Activated T-cell treated with anti-CD3 and anti-CD28 coated beads, Interleukin-2, amount 50 U/mL, for 1 hour (primary cell): Measurements from ENCODE around the gene SCAP.
A peak's percentile ranks its signal among the peaks of the same experiment; 100 is the strongest.
"Not testable (repeated sequence)": the region's sequence is repeated elsewhere in the genome, so short reads cannot be mapped to it uniquely, and the experiment has no call there.

Source experiments
- DNase-seq: peaks from one replicate; pipeline ENCODE4 v3.0.0-alpha.2; 2020

SCAP gene

DNA sequence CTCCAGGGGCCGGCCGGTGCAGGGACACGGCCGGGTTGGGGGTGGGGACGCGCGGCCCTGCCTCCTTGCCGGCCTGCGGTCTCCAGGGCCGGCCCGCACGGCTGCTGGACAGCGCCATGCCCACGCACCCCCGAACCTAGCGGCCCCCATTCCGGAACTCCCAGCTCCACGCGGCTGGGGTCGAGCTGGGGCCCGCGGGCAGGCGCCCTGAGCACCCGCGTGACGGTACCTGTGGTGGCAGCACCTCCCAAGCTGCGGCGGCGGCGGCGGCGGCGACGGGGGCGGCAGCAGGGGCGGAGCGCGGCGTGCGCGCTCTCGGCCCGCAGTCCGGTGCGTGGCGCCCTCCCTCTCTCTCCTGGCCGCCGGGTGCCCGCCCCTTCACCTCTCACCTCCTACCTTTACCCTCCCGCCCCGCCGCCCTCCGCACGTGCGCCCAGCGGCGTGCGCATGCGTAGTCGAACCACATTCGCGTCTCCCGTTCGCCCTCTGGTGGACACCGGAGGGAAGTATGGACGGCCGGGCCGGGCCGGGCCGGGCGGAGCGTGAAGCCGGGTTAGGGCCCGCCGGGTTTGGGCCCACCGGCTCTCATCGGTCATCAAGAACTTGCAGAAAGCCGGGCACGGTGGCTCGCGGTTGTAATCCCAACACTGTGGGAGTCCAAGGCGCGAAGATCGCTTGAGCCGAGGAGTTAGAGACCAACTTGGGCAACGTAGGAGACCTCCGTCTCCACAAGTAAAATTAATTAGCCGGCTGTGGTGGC, at the start of gene SCAP:
Gene SCAP (minus strand): TSS at position 372 of the 760 bp plus-strand sequence. CDS start 32,948 bp downstream, outside the sequence.
- peak; percentile 97 for DNase-seq

DNA sequence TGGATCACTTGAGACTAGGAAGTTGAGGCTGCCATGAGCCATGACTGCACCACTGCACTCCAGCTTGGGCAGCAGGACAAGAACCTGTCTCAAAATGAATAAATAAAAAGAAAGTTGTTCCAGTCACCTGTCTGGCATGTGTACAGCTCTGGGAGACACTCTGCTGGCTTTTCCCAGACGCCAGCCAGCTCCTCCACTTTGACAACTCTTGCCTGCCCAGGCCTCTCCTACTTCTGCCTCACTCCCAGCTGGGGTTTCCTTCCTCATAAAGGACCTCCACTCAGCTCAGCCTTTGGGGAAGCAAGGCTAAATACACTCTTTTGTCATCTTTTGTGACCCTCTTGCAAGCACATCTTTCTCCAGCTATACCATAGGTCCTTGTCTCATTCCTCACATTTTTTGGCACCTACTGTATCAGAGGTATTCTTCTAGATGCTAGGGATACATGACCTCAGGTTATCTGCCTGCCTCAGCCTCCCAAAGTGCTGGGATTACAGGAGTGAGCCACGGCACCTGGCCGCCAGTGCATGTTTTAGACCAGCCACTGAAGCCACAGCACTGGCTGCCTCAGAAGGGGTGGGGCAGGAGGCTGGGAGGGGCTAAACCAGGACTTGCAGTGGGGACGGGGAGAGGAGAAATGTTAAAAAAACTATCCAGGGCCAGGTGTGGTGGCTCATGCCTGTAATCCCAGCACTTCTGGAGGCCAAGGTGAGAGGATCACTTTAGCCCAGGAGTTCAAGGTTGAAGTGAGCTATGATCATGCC, 47.8 kb upstream of the SCAP start:
- DNase-seq = no peak

DNA sequence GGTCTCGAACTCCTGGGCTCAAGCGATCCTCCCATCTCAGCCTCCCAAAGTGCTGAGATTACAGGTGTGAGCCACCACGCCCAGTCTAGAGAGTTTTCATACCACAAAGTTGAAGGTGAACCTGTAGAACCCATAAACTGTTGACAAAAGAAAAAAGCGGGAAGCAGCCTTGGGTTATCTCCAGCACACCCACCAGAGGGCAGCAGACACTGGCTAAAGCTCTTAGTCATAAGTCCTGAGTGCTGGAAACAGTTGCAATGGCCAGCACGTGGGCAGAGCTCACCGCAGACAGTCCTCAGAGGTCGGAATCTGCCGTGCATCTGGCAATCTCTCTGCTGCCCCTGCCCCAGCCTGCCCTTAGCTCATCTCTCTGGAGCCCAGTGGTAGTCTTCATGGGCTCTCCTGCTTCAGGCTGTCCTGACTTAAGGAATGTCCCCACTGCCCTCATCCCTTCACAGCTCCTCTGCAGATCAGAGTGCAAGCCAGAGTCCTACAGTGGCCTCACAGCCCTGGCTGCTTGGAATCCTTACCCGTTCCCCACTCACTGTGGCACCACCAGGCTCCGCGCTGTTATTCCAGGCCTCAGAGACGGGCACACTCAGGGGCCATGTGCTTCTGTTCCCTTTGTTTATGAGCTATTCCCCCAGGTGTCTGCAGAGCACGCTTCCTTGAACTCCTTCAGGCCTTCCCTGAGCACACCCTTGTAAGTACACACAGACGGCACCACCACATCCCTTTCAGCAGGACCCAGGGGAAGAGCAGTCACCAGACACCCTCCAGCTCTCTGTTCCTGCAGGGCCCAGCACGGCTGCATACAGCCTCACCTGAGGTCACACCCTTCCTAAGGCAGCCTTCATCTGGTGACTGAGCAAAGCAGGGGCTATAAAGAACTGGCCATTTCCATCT, 46.6 kb upstream of the SCAP start:
- DNase-seq = peak; percentile 69

DNA sequence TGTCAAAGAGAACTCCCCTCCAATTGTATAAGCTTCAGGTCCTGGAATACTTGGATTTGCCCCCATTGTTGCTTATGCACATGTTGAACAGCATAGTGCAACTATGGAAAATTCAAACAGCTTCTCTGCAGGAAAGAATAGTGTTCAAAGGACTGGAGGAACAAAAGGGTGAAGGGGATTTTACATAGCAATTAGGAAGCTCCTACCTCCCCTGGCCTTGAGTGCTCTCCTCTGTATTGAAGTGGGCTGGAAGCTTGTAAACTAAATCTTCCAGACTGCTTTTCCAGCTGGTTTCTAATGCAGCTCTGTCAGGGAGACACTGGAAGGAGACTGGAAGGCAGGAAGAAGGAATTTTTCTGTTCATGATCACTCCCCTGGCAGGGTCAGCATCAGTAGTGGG, 45.0 kb upstream of the SCAP start:
- DNase-seq = no peak

DNA sequence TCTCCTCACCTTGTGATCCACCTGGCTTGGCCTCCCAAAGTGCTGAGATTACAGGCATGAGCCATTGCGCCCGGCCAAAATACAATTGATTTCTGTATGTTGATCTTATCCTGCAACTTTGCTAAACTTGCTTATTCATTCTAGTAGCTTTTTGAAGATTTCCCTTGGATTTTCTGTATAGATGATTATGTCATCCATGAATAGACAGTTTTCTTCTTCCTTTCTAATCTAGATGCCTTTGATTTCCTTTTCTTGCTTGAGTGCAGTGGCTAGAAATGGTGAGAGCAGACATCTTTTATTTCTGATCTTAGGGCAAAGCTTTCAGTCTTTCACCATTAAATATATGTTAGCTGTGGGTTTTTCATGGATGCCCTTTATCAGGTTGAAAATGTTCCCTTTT, 42.2 kb upstream of the SCAP start:
- DNase-seq = no peak

DNA sequence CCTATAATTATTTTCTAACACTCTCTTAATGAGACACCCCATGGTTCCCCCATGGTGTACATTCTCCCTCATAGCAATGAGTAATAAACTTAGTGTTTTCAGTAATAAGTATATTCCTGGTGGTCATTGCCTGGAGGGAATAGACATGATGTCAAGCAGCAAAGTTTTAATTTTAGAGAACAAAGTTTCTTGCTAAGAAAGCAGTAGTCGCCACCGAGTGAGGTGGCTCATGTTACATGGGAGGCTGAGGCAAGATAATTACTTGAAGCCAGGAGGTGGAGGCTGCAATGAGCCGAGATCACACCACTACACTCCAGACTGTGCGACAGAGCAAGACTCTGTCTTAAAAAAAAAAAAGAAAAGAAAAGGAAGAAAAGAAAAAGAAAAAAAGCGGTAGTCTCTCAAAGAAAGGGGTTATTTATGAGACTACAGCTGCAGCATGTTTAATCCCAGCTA, 40.2 kb upstream of the SCAP start:
- DNase-seq = no peak

DNA sequence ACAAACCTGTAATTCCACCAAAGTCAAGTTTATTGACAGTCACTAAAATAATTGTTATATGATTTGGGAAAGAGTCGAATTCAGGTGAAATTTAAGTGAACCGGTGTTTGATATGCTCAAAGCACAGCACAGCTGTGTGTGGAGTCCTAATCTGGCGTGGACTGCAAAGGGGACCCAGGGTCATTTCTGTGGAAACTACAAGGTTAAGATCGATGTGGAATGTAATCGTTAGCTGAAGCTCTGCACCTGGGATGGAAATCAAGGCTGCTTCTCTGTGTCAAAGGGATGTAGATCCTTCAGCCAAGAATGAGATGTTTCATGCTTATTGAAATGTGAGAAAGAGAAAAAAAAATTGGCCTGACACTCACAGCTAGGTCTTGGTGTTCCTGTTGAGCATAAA, 39.4 kb upstream of the SCAP start:
- no peak for DNase-seq

DNA sequence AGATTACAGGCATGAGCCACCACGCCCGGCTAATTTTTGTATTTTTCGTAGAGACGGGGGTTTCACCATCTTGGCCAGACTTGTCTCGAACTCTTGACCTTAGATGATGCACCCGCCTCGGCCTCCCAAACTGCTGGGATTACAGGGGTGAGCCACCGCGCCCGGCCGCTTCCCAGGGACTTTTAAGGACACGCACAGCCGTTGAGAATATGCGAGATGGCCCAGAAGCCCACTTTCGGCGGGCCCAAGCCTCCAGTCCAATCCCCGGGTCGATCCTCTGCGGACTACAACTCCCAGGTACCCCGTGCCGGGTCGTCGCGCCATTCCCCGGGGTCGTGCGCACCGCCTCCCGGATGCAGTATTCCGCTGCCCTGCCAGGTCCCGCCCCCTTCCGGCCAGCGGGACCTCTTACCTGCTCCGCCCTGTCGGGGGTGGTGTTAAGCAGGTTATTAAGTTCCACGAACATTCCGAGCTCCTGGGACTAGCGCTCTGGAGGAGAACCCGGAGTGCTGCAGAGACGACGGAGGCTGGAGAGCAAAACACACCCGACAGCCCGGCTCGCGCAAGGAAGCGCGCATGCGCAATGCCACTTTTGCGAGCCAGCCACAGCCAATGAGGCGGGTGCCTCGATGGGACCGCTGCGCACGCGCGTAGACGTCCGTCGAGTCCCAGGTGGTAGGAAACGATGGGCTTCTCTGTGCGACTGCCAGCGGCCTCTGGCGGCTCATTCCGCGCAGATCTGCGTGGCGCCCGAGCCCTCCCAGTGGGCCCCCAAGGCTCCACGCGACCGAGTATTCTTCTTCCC, 37.6 kb upstream of the SCAP start, which contains the start of gene ELP6:
Gene ELP6 (minus strand): TSS at position 588 of the 805 bp plus-strand sequence. CDS start 122 bp downstream, at position 466.
- peak; percentile 97 for DNase-seq

DNA sequence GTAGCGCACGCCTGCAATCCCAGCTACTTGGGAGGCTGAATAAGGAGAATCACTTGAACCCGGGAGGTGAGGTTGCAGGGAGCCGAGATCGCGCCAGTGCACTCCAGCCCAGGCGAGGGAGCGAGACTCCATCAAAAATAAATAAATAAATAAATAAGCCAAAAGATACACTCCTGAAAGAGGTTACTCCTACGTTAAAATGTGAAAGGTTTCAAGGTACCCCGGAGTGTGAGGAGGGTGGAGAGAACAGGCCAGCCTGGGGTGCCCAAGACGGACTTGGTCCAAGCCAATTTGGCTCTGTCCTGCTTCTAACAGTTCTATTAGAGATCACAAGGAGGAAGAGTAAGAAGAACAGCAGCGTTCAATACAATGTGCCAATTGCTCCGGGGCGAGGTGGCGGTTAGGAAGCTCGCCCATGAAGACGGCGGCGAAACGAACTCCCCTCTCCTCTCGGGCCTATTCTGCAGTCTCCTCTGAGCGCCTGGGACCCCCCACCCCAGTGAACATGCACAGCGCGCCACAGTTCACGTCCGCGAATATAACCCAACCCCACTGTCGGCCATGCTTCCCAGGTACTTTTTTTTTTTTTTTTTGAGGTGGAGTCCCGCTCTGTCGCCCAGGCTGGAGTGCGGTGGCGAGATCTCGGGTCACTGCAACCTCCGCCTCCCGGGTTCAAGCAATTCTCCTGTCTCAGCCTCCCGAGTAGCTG, 36.8 kb upstream of the SCAP start:
- DNase-seq = no peak

DNA sequence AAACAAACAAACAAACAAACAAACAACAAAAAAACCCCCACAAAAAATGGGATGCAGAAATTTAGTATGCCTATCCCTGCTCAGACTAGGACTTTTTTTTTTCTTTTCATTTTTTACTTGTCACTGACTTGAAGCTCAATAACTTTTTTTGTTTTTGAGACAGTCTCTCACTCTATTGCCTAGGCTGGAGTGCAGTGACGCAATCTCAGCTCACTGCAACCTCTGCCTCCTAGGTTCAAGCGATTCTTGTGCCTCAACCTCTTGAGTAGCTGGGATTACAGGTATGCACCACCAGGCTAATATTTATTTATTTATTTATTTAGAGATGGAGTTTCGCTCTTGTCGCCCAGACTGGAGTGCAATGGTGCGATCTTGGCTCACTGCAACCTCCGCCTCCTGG, 29.5 kb upstream of the SCAP start:
- DNase-seq = not testable (repeated sequence)

DNA sequence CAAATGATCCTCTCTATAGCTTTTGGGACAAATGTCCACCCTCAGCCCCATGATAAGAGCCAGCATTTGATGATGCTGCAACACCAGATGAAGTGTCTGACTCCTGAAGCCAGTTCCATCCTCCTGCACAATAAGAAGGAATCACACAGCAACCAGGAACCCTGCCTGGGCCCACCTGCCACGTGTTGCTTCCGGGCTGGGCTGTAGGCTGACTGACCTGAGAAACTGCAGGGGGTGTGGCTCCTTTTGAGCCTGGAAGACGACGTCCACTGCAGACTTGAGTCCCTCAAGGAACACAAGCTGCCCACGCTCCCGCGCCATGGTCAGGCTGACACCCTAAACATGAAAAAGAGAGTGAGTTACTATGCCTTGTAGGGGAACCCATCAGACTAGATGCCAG, 28.4 kb upstream of the SCAP start:
- DNase-seq = no peak

DNA sequence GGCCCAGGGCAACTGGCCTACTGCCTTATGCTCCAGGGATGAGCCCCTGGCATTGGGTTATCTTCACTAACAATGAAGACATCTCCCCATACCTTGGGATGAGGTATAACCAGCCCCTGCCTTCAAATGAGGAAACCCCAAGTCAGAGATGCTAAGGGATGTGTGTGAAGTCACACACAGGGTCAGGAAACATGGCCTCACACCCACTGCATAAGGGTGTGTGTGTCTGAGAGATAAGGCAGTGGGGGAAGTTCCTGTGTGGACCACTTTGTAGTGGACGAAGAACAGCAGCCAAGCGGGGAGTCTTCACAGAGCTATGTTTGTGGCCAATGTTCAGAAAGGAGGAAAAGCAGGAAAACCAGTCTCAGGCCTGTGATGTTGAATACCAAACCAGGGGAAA, 27.3 kb upstream of the SCAP start:
- no peak for DNase-seq

DNA sequence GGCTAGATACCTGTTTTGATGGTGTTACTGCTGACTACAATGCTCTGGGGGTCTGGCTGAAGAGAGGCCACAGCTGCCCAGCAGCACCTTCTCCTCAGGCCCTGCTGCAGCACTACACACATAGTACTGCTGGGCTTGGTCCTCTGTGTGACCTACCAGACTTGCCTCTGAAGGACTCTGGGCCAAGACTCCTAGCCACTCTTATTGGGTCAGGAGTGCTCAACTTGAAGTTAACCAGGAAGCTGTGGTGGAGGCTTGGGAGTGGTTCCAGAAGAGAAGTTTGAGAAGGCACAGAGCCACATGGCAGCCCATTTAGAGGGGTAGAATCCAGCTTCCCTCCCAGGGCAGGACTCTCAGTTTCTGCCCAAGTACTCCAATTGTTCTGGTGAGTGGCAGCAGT, 21.2 kb upstream of the SCAP start:
- DNase-seq = no peak

DNA sequence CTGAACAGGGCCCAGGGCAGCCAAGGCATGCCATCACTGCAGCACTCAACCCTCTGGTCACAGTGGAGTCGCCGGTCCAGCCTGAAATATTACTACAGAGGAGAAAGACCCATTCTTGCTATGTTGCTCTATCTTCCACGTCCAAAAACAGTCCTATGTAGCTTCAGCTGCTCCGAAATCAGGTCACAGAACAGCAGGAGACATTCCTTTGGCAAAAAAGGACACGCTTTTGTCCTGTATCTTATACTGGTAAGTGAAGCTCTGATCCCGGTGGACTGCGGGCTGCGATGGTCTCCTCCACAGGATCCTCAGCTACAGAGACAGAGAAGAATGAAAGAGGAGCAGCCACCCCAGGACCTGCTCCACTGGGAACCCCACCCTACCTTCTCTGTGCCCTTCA, 20.1 kb upstream of the SCAP start:
- DNase-seq = no peak

DNA sequence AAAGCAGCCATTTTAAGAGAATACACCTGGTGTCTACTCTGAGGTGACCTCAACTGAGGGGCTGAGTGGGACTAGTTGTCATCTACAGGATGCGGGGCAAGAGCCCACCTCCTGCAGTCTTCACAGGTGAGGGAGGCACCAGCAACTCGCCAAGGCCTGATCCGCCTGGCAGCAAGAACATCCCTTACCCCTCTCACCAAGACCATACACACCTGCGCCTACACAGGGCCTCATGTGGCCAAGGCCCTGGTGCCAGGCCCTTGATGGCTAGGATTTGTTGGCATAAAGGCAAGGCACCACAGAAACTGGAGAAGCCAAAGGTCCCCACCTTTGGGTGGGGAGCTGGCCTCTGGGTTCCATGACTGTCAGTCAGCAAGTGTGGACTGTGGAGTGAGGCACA, 19.4 kb upstream of the SCAP start:
- no peak for DNase-seq

DNA sequence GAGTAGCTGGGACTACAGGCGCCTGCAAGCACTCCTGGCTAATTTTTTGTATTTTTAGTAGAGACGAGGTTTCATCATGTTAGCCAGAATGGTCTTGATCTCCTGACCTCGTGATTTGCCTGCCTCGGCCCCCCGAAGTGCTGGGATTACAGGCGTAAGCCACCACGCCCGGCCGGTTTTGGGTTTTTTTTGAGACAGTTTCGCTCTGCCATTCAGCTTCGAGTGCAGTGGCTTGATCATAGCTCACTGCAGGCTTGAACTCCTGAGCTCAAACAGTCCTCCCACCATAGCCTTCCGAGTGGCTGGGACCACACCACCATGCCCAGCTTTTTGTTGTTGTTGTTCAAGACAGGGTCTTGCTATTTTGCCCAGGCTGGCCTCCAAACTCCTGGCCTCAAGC, 16.0 kb upstream of the SCAP start:
- no peak for DNase-seq

DNA sequence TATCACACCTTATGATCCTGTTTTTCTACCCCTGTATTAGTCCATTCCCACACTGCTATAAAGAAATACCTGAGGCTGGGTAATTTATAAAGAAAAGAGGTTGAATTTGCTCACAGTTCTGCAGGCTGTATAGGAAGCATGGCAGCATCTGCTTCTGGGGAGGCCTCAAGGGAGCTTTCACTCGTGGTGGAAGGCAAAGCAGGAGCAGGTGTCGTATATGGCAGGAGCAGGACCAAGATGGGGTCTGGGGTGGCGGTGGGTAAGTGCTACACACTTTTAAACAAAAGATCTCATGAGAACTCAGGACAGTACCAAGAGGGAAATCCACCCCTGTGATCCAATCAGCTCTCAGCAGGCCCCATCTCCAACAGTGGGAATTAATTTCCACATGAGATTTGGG, 15.4 kb upstream of the SCAP start:
- no peak for DNase-seq

DNA sequence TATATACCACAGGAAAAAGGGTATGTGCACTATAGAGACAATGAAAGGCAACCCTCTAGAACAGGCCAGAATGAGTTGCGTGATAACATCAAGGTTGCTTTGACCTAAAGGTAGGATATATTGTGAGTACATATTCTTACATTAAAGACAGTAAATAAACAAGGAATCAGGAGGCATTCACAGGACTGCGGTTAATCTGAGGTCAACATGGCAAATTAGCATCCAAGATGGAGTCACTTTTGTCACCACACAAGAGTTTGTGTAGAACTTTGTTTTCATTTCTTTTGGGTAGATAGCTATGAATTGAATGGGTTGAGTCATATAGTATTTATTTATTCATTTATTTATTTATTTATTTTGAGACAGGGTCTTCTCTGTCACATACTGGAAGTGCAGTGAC, 11.5 kb upstream of the SCAP start:
- DNase-seq = no peak

DNA sequence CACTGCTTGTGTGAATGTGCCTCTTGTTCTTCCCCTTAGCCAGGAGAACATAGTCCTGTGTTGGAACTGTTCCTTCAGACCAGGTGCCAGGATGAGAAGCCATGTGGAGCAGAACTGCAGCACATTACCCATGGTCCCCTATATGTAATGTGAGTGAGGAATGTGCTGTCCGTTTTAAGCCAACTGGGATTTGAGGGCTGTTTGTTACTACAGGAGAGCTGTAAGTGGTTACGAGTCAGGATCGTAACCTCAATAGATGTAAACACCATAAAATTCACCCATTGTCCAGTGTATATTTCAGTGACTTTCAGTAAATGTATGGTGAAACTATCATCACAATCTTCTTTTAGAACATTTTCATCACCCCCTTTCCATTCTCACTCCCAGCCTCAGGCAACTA, 10.1 kb upstream of the SCAP start:
- DNase-seq = no peak

DNA sequence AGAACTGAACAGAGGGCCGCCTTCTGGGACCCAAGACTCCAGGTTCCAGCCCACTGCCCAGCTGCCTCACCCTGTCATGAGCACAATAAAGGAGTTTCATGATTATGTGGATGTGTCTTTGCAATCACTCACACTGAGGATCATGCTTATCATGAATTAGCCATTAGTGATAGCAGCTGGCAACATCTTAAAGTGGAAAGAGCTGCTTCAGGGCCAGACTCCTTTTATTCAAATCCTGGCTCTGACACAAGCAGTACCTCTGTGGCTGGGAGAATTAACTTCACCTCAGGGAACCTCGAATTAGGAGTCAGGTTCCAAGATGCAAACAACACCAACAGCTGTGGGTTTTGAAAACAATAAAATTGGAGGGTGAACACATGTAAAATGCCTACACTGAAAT, 6.6 kb upstream of the SCAP start:
- DNase-seq = no peak

DNA sequence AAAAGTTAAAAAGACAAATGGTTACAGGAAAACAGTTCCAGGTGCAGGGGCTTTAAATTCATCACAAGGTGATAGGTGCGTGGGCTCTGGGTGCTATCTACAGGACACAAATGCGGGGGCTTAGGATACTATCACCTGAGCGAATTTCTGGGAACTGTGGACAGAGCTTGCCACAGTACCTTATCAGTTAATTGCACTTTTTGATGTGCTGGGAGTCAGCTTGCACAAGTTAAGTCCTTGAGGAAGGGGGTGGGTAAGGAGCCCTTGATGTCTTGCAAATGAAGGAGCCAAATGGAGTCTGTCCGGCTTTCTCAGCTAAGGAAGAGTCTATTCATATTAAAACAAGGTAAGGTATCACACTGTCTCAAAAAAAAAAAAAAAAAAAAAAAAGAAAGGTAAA, 6.0 kb upstream of the SCAP start:
- not testable (repeated sequence) for DNase-seq

DNA sequence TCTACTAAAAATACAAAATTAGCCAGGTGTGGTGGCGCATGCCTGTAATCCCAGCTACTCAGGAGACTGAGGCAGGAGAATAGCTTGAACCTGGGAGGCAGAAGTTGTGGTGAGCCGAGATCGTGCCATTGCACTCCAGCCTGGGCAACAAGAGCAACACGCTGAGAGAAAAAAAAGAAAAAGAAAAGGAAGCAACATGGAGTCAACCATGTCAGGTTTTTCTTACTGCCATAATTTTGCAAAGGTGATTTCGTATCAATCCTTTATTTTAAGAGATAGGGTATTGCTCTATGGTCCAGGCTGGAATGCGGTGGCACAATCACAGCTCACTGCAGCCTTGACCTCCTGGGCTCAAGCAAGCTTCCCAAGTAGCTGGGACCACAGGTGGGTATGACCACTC, 4.5 kb upstream of the SCAP start:
- not testable (repeated sequence) for DNase-seq
